T-helper 22 cell (primary cell): ENCODE measurements around the gene RORB.

ENCODE experiments used
- DNase-seq: peaks from one replicate; pipeline ENCODE4 v3.0.0-alpha.2; 2020; ENCODE audit warnings: low read depth

Gene RORB

DNA sequence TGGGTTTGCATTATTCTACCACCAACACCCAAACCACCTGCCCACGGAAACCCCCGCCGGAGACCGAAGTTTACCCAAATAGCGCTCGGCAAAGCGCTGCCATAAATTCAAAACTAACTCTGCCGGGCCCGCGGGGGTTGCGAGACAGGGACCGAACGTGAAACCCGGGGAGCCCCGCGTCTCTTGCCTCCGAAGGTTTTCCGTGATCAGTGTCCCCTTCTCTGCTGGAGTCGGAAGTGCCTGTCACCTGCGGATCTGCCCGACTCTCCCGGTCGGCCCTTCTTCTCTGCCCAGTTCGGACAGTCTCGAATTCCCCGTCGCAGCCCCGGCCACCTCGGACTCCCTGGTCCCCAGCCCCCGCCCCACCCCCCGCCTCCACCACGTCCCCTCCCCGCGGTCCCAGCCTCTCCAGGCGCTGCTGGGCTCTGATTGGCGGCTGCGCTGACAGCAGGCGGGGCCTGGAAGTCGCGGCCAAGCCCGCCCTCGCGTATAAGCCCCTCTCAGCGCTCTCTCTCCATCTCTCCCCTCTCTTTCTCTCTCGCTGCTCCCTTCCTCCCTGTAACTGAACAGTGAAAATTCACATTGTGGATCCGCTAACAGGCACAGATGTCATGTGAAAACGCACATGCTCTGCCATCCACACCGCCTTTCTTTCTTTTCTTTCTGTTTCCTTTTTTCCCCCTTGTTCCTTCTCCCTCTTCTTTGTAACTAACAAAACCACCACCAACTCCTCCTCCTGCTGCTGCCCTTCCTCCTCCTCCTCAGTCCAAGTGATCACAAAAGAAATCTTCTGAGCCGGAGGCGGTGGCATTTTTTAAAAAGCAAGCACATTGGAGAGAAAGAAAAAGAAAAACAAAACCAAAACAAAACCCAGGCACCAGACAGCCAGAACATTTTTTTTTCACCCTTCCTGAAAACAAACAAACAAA, at the start of gene RORB:
RORB (plus strand) TSS at position 517 of the 929 bp plus-strand sequence. CDS start 642 bp downstream, outside the sequence.
- no peak for DNase-seq

DNA sequence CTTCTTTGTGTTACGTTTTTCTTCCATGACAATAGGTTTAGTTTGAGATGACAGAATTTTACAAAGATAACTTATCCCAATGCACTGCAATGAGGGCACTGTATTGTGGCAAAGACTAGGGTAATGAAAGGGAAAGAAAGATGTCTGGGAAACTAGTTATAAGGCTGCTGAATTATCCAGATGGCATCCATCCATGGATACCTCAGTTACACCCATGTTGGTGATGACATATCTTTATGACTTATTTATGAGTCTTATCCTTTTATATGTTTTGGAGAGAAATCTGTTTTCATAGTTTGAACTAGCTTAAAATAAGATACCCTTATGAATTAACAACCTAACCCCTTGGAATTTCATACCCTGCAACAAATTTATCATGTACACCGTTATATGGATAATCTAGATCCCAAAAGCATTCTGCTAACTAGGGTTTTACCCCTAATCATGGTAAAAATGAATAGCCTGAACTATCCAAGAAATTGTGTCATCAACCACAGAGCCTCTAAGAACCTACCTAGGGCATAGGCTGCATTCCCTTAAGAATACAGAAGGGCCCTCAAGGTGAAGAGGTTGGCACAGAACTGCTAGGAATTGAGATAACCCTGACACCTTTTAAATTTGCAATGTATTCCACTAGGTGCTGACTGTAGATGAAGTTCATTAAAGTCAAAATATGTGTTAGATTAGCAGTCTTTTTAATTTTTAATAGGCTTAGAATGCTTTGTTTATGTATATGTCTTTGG, 49.5 kb upstream of the RORB start:
- no peak for DNase-seq

DNA sequence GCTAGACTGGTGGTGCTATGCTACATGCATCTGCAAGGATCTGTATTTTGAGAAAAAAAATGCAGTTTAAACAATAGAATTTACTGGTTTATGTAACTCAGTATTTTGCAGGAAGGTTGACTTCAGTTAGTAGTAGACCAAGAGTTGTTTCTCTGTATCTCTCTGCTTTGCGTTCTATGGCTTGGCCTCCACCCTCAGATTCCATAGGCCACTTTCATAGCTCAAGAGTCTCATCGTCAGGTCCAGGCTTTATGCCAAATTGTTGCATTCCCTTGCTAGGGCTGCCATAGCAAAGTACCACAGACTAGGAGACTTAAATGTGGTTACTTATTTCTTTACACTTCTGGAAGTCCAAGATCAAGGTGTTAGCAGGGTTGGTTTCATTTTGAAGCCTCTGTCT, 48.1 kb upstream of the RORB start:
- no peak for DNase-seq

DNA sequence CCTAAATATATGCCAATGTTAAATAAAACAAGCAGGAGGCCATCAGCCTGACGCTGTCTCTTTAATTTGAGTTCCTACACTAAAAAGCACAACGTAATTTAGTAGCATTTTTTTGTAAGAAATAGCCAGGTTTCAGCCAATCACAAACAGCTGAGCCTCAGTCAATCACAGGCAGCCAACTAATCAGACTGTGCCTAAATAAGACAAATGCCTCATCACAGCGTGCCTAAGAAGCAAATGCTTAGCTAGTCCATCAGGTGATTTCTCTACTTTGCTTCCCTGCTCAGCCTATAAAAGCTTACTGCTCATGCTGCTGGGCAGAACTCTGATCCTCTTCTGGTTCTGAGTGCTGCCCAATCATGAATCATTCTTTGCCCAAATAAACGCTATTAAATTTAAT, 38.3 kb upstream of the RORB start:
- no peak for DNase-seq

DNA sequence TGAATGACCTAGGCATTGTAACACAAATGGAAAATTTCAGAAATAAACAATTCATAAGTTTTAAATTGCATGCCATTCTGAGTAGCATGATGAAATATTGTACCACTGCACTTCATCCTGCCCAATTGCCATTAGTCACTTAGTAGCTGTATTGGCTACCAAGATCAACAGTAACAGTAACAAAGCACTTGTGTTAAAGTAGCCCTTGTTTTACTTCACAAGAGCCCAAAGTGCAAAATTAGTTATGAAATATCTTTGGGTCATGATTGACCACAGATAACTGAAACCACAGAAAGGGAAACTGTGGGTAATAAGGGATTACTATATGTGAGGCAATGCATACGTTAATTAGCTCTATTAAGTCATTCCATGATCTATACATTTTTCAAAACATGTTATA, 33.3 kb upstream of the RORB start:
- no peak for DNase-seq

DNA sequence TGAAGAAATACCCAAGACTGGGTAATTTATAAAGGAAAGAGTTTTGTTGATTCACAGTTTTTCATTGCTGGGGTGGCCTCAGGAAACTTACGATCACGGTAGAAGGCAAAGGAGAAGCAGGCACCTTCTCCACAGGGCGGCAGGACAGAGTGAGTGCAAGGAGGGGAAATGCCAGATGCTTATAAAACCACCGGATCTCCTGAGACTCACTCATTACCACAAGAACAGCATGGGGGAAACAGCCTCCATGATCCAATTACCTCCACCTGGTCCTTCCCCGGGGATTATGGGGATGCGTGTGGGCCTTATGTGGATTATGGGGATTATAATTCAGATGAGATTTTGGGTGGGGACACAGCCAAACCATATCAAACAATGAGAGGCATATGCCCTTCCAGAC, 18.5 kb upstream of the RORB start:
- DNase-seq: no peak

DNA sequence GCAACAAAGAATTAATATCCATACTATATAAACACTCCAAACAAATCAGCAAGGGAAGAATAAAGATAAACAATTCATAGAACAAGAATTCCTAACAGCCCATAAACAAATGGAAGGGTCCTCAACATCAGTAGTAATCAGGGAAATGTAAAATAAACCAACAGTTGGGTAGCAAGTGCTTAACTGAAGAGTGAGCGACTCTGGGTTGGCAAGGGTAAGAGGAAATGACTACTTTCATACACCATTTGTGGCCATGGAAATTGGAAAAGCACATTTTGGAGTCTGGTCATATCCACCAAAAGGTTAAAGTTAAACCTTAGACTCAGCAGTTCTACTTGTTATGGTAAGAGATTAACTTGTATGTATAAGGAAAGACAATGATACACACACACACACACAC, 17.4 kb upstream of the RORB start:
- no peak for DNase-seq

DNA sequence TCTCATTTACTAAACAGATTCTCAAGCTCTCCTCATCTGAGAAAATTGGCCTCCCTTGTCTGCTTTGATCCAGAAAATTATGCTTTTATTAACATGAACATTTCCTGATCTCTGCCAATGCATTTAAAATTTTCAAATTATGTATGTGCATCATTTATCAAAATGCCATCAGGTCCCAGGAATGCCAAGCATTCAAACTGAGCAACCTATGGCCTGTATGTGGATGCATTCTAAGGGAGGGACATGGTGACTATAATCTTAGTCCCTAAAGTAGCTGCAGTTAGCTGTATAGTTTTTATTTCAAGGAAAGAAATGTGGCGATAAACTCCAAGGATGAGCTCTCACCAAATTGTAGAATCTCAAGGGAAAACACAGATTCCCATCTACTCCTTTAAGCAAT, 9.7 kb upstream of the RORB start:
- DNase-seq: no peak

DNA sequence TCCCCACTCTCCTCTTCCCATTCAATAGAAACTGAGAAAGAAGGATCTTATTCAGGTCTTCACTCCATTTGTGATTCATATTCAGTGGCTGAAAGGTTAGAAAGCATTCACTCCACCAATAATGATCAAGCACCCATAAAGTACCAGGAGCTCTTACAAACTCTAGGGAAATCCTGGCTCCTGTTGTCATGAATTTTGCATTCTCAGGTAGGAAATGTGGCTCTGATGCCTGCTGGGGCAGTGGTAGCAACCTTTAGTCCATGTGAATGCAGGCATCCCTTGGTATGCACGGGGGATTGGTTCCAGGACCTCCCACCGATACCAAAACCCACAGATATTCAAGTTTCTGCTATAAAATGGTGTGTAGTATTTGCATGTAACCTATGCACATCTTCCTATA, 3.6 kb upstream of the RORB start:
- no peak for DNase-seq

DNA sequence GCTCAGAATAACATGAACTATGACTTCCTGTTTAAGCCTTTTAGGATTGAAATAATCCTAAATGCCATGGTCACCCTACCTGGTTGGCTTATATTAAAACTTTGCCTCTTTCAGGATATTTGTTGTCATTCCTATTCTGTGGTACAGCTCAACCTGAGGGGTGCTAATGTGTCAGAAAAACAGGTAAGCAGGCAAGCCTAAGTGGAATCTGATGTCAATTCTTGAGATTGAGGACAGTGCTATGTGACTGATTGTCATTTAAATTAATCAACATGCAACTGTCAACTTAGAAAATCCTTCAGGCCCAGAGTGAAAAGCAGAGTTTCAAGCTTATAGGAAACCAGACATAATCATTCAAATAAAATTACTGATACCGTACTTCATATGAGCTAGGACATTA, 2.6 kb upstream of the RORB start:
- DNase-seq: no peak

DNA sequence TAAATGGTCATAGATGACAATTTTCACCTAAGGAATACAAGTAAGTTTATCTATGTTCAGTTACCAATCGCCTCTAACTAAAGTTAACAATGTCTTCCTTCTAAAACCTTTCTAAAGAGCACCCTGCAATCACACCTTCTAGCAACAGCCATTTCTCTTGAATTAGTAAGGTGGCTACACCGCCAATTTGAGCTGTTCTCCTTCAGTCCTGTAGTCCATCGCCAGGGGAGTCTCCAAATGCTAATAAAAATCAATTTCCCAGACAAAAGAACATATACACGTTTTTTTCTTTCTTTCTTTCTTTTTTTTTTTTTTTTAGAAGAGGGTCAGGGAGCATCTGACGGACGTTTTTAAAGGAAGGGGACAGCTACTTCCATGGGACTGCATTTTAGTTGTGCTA, 729 bp upstream of the RORB start:
- DNase-seq: no peak

DNA sequence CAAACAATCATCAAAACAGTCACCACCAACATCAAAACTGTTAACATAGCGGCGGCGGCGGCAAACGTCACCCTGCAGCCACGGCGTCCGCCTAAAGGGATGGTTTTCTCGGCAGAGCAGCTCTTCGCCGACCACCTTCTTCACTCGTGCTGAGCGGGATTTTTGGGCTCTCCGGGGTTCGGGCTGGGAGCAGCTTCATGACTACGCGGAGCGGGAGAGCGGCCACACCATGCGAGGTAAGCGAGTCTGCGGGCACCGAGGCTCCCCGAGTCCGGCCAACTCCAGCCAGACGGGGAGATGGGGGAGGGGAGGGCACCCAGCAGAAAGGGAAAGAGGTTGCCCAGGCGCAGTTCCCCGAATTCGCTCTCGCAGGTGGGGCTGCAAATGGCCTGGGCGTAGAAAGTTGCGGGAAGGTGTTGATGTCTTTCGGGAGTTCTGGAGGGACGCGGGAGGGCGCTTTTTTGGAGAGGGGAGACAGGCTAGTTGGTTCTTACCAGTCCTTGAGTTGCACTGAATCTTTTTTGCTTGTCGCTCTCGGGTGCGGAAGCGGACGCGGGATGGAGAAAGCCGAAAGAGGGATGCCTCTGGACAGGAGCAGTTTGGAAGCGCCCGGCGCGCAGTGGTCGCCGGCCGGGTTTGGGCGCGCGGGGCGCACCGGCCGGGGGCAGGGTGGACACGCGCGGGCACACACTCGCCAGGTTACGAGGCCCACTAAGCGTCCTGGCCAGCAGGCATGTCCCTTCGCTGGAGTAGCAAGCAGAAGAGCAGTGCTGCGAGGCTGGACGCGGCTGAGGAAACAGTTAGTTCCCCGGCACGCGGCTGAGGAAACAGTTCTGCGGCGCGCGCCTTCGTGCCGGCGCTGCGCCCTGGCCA, 849 bp downstream of the RORB start:
- DNase-seq: no peak

DNA sequence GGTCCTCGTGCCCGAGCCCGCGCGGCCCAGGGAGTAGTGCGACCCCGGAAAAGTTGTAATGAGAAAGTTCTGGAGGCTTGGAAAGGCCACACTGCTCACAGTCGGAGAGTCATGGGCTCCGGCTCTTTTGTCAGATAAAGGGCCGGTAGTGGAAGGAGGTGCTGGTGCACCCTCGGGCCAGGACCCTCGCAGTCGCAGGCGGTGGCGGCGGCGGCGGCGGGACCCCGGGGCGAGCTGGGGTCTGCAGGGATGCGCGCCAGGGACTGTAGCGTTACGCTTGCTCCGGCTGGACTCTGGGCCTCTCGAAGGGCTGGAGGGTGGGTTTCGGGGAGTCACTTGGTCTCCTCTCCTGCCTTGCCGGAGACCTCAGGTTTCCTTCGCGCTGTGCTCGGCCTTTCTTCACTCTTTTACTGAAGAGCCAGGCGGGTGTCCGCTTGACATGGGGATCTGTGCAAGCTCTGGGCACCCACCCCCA, 1.5 kb downstream of the RORB start:
- no peak for DNase-seq

DNA sequence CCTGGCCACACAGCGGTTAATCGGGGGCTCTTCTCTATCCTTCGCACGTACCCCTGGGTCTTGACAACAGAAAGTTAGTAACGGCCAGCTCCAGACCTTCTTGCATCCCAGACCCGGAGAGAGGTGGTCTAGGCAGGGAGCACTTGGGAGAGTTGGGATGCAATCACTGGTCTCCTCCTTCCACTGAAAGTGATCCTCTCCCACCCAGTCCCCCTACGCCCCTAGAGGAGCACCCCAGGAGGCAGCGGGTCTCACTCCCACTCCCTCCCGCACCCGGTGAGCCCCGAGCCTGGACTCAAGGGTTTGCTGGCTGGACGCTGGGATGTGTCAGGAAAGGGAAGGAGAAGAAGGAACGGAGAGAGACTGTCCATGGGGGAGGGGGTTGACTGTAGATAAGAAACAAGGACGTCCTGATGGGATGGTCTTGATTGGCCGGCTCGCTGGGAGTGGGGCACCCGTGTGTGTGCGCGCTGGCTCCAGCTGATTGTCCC, 2.0 kb downstream of the RORB start:
- DNase-seq: no peak

DNA sequence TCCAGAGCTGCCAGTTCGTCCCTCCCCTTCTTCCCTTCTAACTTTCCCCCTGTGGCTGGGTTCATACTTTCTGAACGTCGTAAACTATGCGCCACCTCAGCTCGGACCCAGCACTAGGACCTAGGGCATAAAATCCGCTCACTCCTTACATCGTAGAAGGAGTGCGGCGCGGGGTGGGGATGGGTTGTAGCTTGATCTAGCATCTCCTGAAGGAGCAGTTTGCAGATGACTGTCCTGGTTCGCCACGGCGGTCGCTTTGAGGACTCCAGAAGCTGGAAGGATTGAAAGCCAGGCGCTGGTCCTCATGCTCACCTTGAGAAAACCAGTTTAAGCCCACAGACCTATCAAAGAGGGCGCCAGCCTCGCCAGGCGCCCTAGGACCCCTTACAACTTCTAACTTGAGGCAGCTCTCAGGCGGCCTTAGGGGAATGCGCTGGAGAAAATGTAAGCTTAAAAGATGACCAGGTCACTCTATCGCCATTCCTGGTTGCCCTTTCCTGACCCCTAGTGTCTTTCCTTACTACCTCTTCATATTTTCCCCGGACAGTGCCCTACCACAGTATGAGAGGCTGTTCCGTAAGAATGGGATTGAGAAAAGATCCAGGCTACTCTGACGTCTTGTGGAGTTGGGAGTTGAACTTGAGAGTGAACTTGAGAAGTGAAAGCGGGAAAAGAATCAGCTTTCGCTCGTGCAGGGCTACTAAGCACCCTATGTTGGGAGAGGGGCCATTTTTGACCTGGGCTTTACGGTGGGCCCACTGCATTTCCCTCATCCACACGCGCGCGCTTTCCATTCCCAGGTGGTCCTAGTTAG, 2.8 kb downstream of the RORB start:
- no peak for DNase-seq

DNA sequence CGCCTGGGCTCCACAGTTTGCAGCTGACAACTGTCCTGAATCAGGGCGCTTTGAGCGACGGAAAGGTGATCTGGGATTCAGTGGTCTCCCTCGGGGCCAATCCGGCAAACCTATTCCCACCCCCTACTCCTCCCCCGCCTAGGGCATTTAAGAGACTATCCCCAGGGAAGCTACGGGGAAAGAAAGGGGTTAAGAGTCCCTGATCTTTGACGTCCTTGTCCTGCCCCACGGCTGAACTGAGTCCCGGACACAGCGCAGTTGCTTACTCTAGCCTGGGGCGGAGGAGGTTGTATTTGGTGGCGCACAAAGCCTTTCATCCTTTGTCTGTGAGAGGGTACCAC, 3.4 kb downstream of the RORB start:
- DNase-seq: no peak

DNA sequence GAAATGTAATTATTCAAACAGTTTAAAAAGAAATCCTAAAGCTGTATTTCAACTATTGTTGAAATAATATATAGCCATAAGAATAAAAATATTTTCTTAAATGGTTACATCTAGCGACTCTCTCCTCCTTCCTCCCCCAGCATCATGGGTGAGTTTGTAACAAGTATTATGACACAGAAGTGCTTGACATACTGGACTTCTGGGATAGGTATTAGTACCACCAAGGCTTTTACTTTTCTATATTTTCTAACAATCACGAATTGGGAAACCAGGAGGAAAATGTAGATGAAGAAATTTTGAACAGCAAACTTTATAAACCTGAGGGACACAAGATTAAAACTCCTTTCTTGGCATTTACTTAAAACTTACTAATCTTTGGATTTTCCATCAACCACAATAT, 4.4 kb downstream of the RORB start:
- DNase-seq: no peak

DNA sequence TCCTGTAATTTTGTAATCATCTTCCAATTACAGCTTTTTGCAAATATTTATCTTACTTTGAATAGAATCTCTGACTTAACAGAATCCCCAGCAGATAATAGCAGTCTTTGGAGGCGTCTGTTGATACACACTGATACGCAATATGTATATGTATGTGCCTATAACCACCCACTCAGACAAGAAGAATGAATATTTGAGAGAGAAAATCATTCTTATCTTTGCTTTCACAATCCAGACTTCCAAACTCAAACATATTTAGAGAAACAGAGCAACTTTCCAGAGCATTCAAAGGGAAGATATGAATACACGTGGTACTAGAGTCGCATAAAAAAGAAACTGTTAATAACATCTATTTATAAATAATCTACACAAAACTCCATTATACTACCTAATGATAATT, 6.1 kb downstream of the RORB start:
- no peak for DNase-seq

DNA sequence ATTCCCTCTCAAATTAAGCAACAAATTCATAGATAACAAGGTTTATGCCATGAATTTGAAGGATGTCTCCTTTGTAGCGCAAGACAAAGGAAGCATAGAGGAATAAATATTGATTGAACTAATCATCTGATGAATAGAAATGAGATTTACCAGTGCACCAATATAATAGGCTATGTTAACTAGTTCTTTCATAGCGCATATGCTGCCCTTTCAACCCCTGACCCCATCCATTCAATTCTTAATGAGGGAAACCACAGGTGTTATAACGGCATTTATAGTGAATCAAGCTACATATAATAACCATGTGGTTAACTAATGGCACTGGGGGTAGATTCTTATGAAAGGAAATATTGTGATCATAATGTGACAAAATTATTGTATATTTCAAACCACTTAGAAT, 6.5 kb downstream of the RORB start:
- no peak for DNase-seq

DNA sequence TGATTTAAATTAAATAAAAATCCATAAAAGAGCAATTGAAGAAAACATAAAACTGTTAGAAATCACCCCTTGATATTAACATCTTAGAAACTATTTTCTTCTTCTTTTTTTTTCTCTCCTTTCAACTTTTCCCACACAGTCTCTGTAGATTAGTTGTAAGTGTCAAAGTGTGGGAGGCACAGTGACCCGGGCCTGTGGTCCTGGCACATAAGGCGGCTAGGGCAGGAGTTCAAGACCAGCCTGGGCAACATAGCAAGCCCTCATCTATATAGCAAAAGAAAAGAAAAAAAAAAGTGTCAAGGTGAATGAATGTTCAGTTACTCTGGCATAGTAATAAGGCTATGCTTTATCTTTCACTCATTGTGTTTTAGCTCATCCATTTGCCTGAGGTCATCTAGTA, 14.2 kb downstream of the RORB start:
- DNase-seq: no peak

DNA sequence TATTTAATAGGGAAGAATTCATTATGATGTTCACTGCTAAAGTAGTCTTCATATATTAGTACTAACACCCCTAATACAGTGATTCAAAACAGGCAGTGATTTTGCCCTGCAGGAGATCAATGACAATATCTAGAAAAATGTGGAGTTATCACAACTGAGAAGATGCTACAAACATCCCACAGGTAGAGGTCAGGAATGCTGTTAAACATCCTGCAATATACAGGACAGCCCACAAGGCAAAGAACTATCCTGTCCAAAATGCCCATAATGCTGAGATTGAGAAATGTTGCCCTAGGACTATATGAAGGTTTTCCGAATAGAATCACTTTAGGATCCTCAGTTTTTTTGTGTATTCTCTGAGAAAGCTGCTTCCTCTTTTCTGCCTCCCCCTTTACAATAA, 15.3 kb downstream of the RORB start:
- no peak for DNase-seq
